Neuronal stem cell (in vitro differentiated cells): ENCODE data around the gene KANSL1.

Experiments used
- DNase-seq: peaks from one replicate; pipeline ENCODE4 v3.0.0-alpha.2; 2013; ENCODE audit warnings: low spot score
- H2AFZ ChIP-seq: one replicate; pipeline ENCODE4 v1.6.1; 2013; ENCODE audit warnings: mild to moderate bottlenecking, low read length, inconsistent platforms
- H2AK5ac ChIP-seq: 2 replicates; pipeline ENCODE4 v1.6.1; 2013; ENCODE audit warnings: low read depth, mild to moderate bottlenecking, inconsistent platforms, low read length, moderate library complexity, mixed read lengths
- H2BK120ac ChIP-seq: 2 replicates; pipeline ENCODE4 v1.6.1; 2013; ENCODE audit warnings: low read depth, mild to moderate bottlenecking, inconsistent platforms, low read length, moderate library complexity, mixed read lengths
- H2BK12ac ChIP-seq: one replicate; pipeline ENCODE4 v1.6.1; 2013; ENCODE audit warnings: low read length, inconsistent platforms
- H2BK15ac ChIP-seq: 2 replicates; pipeline ENCODE4 v1.6.1; 2013; ENCODE audit warnings: mild to moderate bottlenecking, low read length, inconsistent platforms, mixed read lengths
- H2BK5ac ChIP-seq: one replicate; pipeline ENCODE4 v1.6.1; 2013; ENCODE audit warnings: inconsistent platforms, mild to moderate bottlenecking, low read length, moderate library complexity
- H3K14ac ChIP-seq: one replicate; pipeline ENCODE4 v1.6.1; 2013; ENCODE audit warnings: low read length, inconsistent platforms
- H3K18ac ChIP-seq: 2 replicates; pipeline ENCODE4 v1.6.1; 2013; ENCODE audit warnings: low read length, inconsistent platforms
- H3K23ac ChIP-seq: 2 replicates; pipeline ENCODE4 v1.6.1; 2013; ENCODE audit warnings: low read depth, mild to moderate bottlenecking, mixed read lengths, low read length, inconsistent platforms; ENCODE audit not compliant: poor library complexity
- H3K27ac ChIP-seq: replicated peaks from 3 replicates; pipeline ENCODE4 v1.5.1; 2013; ENCODE audit warnings: low read length, inconsistent platforms
- H3K27me3 ChIP-seq, 3 experiments: 2 replicates each; pipeline ENCODE4 v1.6.1; 2013; ENCODE audit warnings: low read length in 3 of 3, mild to moderate bottlenecking in 2 of 3, inconsistent platforms in 1 of 3, low read depth in 1 of 3, mixed read lengths in 1 of 3, moderate library complexity in 1 of 3; ENCODE audit not compliant: control insufficient read depth in 3 of 3, insufficient read depth in 3 of 3
- H3K36me3 ChIP-seq, 2 donors: replicated peaks in 1 of 2; 2 replicates each; pipeline ENCODE4 v1.6.1; 2013; ENCODE audit warnings: low read length in 2 of 2; ENCODE audit not compliant: control insufficient read depth in 2 of 2, insufficient read depth in 2 of 2
- H3K4ac ChIP-seq: 2 replicates; pipeline ENCODE4 v1.6.1; 2013; ENCODE audit warnings: inconsistent platforms, mild to moderate bottlenecking, low read length, moderate library complexity
- H3K4me1 ChIP-seq, 2 donors: 1 replicate in 1 of 2; 2 replicates in 1 of 2; pipeline ENCODE4 v1.6.1; 2013; ENCODE audit warnings: low read length in 2 of 2, low read depth in 1 of 2; ENCODE audit not compliant: control insufficient read depth in 2 of 2, insufficient read depth in 1 of 2
- H3K4me2 ChIP-seq: one replicate; pipeline ENCODE4 v1.6.1; 2013; ENCODE audit warnings: mild to moderate bottlenecking, low read length, inconsistent platforms; ENCODE audit not compliant: insufficient read depth, poor library complexity, severe bottlenecking
- H3K4me3 ChIP-seq, 2 donors: 2 replicates each; pipeline ENCODE4 v1.5.1; 2013; ENCODE audit warnings: low read length in 2 of 2, mild to moderate bottlenecking in 2 of 2, inconsistent platforms in 1 of 2, moderate library complexity in 1 of 2
- H3K79me1 ChIP-seq: one replicate; pipeline ENCODE4 v1.6.1; 2013; ENCODE audit warnings: low read depth, mild to moderate bottlenecking, inconsistent platforms, low read length, moderate library complexity
- H3K9ac ChIP-seq: one replicate; pipeline ENCODE4 v1.6.1; 2013; ENCODE audit warnings: mild to moderate bottlenecking, low read depth, low read length, inconsistent platforms; ENCODE audit not compliant: poor library complexity
- H3K9me3 ChIP-seq, 2 donors: replicated peaks in 1 of 2; 2 replicates each; pipeline versions ENCODE3 to v1.6.1; 2013; ENCODE audit warnings: low read length in 2 of 2, mild to moderate bottlenecking in 2 of 2, inconsistent platforms in 1 of 2, low read depth in 1 of 2, mixed read lengths in 1 of 2, moderate library complexity in 1 of 2; ENCODE audit not compliant: control insufficient read depth in 2 of 2, insufficient read depth in 1 of 2
- H4K8ac ChIP-seq: one replicate; pipeline ENCODE4 v1.6.1; 2013; ENCODE audit warnings: low read depth, mild to moderate bottlenecking, inconsistent platforms, low read length, moderate library complexity
- H4K91ac ChIP-seq: one replicate; pipeline ENCODE4 v1.6.1; 2013; ENCODE audit warnings: low read length, low read depth, mild to moderate bottlenecking, inconsistent platforms; ENCODE audit not compliant: poor library complexity
- WGBS, 2 donors: extraction: QIAGEN DNeasy Blood & Tissue Kit; methylation state at CpG; one replicate each; pipeline ENCODE4 v1.1.7; 2013; ENCODE audit warnings: missing lambda C conversion rate in 2 of 2, mixed read lengths in 1 of 2; ENCODE audit not compliant: insufficient read length in 2 of 2, insufficient replicate concordance in 1 of 2; ENCODE audit errors: extremely low coverage in 2 of 2; 5-methylcytosine and 5-hydroxymethylcytosine counted together

The KANSL1 gene

DNA sequence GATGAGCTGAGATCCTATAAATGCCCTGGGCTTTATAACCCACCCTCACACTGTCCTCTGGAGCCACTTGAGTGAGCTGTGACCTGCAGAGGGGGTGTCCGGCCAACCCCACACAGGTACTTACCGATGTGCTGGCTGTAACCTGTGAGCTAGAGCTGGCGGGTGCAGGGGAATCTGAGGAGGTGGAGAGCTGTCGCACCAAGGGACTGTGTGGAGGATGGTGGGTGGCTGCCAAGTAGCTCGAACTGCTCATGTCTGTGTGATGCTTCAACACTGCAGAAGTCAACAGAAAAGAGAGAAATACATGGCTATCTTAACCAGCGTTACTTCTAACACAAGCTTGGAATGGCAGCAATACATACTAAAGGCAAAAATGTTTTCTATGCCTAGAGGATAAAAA, 154.8 kb downstream of the KANSL1 start:
- peaks cover 2 to 3% of the 10 kb centered on the region in 2 donors for H3K4me1 ChIP-seq
- no peak overlapping the region for H3K27ac ChIP-seq
- no peak for DNase-seq
- no peaks in the 10 kb centered on the region for H3K9me3 ChIP-seq
- no peak overlapping the region for H3K4me3 ChIP-seq
- no peak overlapping the region for H2BK5ac ChIP-seq
- no peak overlapping the region for H3K4me2 ChIP-seq
- no peak overlapping the region for H3K9ac ChIP-seq
- no peak overlapping the region for H3K18ac ChIP-seq
- H3K14ac ChIP-seq: no peak overlapping the region
- no peak overlapping the region for H2AFZ ChIP-seq
- H2BK12ac ChIP-seq: no peak overlapping the region
- no peak overlapping the region for H4K91ac ChIP-seq
- no peak overlapping the region for H2BK120ac ChIP-seq
- no CpG with 5 or more reads among the region's 6 CpGs for WGBS, 2 donors
- H3K79me1 ChIP-seq: no peaks in the 10 kb centered on the region
- no peak overlapping the region for H4K8ac ChIP-seq
- peak overlapping the region; percentile 70 for H3K23ac ChIP-seq
- no peak overlapping the region for H2AK5ac ChIP-seq
- no peak overlapping the region for H2BK15ac ChIP-seq
- H3K36me3 ChIP-seq: peaks cover 45 to 98% of the 10 kb centered on the region in 2 donors
- H3K27me3 ChIP-seq: no peaks in the 10 kb centered on the region
- H3K4ac ChIP-seq: no peak overlapping the region

DNA sequence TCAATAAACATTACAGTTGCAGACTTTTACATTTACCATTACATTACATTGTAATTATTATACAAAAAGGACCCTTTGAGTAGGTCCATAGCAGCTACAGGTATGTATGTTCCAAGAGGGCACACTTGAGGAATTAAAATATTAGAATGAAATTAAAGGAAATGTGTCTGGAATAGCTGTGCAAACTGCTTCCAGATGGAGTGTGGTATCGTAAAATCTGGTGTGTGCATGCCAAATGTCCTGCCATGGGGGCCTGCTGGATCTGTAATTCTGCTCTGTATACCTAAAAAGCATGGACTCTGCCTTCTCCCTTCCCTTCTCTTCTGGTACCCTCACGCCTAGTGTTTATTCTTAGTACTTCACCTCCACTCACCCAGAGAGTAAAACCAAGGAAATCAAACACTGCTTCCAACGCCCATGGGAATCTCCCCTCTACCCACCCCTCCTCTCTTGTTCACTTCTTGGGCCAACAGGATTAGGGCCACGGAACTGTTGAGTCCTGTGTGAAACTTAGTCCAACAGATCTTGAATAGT, 155.4 kb downstream of the KANSL1 start:
- no CpG with 5 or more reads among the region's 4 CpGs for WGBS, 2 donors
- Histone ChIP-seq H2BK5ac (no peak overlapping the region), H3K79me1 (peaks cover 4% of the 10 kb centered on the region), H3K18ac (no peak overlapping the region), H3K14ac (no peak overlapping the region), H2AK5ac (no peak overlapping the region), H3K4me3 (no peak overlapping the region), H3K27me3 (no peaks in the 10 kb centered on the region), H3K9ac (no peak overlapping the region), H3K27ac (no peak overlapping the region), H3K9me3 (no peaks in the 10 kb centered on the region), H2BK15ac (no peak overlapping the region), H4K8ac (no peak overlapping the region), H2AFZ (no peak overlapping the region), H3K23ac (no peak overlapping the region), H3K36me3 (peaks cover 51 to 98% of the 10 kb centered on the region in 2 donors), H2BK120ac (no peak overlapping the region), H3K4me2 (no peak overlapping the region), H4K91ac (no peak overlapping the region), H2BK12ac (no peak overlapping the region), H3K4ac (no peak overlapping the region), H3K4me1 (peaks cover 0 to 2% of the 10 kb centered on the region in 2 donors)
- DNase-seq: no peak

DNA sequence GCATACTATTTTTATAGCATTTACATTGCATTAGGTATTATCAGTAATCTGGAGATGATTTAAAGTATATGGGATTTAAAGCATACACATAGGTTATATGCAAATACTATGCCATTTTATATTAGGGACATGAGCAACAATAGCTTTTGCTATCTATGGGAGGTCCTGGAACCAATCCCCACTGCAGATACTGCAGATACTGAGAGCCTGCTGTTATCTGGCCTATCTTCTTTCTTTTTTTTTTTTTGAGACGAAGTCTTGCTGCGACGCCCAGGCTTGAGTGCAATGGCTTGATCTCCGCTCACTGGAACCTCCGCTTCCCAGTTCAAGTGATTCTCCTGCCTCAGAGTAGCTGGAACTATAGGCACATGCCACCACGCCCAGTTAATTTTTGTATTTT, 156.7 kb downstream of the KANSL1 start:
- no peak overlapping the region for H2BK5ac ChIP-seq
- no peak overlapping the region for H3K23ac ChIP-seq
- H2AK5ac ChIP-seq: no peak overlapping the region
- H3K4me2 ChIP-seq: no peak overlapping the region
- H3K27ac ChIP-seq: no peak overlapping the region
- no peak overlapping the region for H3K14ac ChIP-seq
- no peak overlapping the region for H4K91ac ChIP-seq
- H3K27me3 ChIP-seq: no peaks in the 10 kb centered on the region
- peaks cover 4% of the 10 kb centered on the region for H3K79me1 ChIP-seq
- no peak overlapping the region for H3K18ac ChIP-seq
- H2BK120ac ChIP-seq: no peak overlapping the region
- DNase-seq: no peak
- H3K4me1 ChIP-seq: no peaks in the 10 kb centered on the region
- no peak overlapping the region for H2AFZ ChIP-seq
- H3K9me3 ChIP-seq: no peaks in the 10 kb centered on the region
- WGBS, 2 donors: no CpG with 5 or more reads among the region's 6 CpGs
- no peak overlapping the region for H3K9ac ChIP-seq
- H2BK12ac ChIP-seq: no peak overlapping the region
- no peak overlapping the region for H4K8ac ChIP-seq
- H3K4me3 ChIP-seq: no peak overlapping the region
- no peak overlapping the region for H2BK15ac ChIP-seq
- no peak overlapping the region for H3K4ac ChIP-seq
- peaks cover 59 to 100% of the 10 kb centered on the region in 2 donors for H3K36me3 ChIP-seq

DNA sequence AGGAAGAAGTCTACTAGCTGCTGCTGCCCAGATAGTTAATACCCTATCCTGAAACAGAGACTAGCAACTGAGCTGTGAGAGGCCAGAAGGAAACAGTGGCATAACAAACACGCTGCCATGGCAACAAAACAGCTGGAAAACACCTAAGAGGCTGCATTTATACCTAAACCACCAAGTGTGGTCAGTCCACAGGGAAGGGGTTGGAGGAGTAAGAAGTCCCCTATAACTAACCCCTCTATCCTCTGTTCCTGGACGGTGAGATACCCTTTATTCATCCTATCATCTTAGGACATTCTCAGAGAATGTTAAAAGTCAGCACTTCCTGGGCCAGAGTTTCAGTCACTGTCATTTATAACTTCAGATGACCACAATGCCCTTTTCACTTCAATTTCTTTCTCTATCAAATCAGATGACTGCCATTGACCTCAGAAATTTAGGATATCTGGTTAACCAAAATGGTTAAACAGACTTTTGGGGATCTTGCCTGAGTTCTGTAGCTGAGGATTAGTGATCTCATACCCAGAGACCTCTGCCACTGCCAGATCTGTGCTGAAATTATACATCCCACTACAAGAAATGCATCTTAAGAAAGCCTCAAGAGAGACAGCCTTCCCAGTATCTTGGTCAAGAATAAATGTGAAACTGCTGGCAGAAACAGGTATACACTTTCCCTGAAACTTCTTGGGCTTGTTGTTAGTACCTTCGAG, 158.0 kb downstream of the KANSL1 start:
- Histone ChIP-seq H3K27ac (no peak overlapping the region), H4K91ac (no peak overlapping the region), H3K9me3 (no peaks in the 10 kb centered on the region), H2BK5ac (no peak overlapping the region), H2BK12ac (no peak overlapping the region), H3K4me3 (no peak overlapping the region), H2AFZ (no peak overlapping the region), H4K8ac (no peak overlapping the region), H3K4me2 (no peak overlapping the region), H2BK15ac (no peak overlapping the region), H3K36me3 (peaks cover 67 to 100% of the 10 kb centered on the region in 2 donors), H3K79me1 (peaks cover 4% of the 10 kb centered on the region), H3K14ac (no peak overlapping the region), H3K9ac (no peak overlapping the region), H2BK120ac (no peak overlapping the region), H3K23ac (no peak overlapping the region), H2AK5ac (no peak overlapping the region), H3K18ac (no peak overlapping the region), H3K27me3 (no peaks in the 10 kb centered on the region), H3K4me1 (no peaks in the 10 kb centered on the region), H3K4ac (no peak overlapping the region)
- no peak for DNase-seq
- no CpG with 5 or more reads among the region's 3 CpGs for WGBS, 2 donors
